Fibroblast of villous mesenchyme (primary cell): ENCODE data around the gene CNN1. TPM values are rescaled to one million over a fixed set of nuclear protein-coding genes. Genes with fewer than 3 reads are reported as not detected.

Experiments used
- DNase-seq: peaks from one replicate; pipeline ENCODE4 v3.0.0-alpha.2; 2010; ENCODE audit warnings: low read depth
- H3K4me3 ChIP-seq: 2 replicates; pipeline ENCODE4 v1.5.1; 2011; ENCODE audit warnings: low read depth, mild to moderate bottlenecking, low read length
- CTCF ChIP-seq: IDR thresholded peaks from 2 replicates; pipeline ENCODE4 v1.5.1; 2012; ENCODE audit warnings: low read depth, mild to moderate bottlenecking, low read length; ENCODE audit not compliant: insufficient read depth
- total RNA-seq: library from RNA; depleted of rRNA; stranded (reverse); fragments of >200 nt; gene quantifications from 2 replicates; pipeline ENCODE4 v1.2.3, GENCODE V29; 2012

Gene CNN1
- total RNA-seq, 1 donor = 61.3 TPM

DNA sequence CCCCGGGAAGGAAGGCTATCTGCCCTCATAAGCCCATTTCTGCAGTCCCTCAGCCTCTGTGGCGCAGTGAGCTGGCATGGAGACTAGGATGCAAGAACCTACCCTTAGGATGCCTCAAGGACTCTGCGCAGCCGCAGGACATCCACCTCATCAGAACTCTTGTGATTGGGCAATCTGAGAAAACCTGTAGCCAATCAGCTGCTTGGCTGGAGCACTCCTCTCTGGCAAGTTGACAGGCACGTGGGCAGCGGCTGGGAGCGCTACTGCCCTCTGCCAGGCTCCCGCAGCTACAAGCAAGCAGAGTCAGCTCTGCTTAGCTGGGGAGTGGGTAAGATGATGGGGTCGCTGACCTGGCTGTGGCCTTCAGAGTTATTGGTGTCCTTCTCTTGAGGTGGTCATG, 8.2 kb upstream of the CNN1 start:
- DNase-seq = peak; percentile 78
- peak; percentile 15 for TF ChIP-seq CTCF
- no peak overlapping the region for H3K4me3 ChIP-seq

GRCh38 chr19:11534538-11534937, 4.1 kb upstream of the CNN1 start:
- DNase-seq = no peak
- TF ChIP-seq CTCF = no peak
- H3K4me3 ChIP-seq = no peak overlapping the region

GRCh38 chr19:11534948-11535347, 3.7 kb upstream of the CNN1 start:
- H3K4me3 ChIP-seq = no peak overlapping the region
- TF ChIP-seq CTCF = no peak
- no peak for DNase-seq

- peak; percentile 95 for TF ChIP-seq CTCF
- DNase-seq = peak; percentile 91
- H3K4me3 ChIP-seq = peak overlapping the region; percentile 48
Observed at GRCh38 chr19:11535792-11536595, 2.7 kb upstream of the CNN1 start.

- DNase-seq = peak; percentile 13
- H3K4me3 ChIP-seq = peak overlapping the region; percentile 47
- no peak for TF ChIP-seq CTCF
Observed at GRCh38 chr19:11539495-11540365, 1.1 kb downstream of the CNN1 start.

GRCh38 chr19:11540645-11541044, 2.0 kb downstream of the CNN1 start:
- DNase-seq = no peak

More at GRCh38 chr19:11540645-11541044, 2.0 kb downstream of the CNN1 start:
- H3K4me3 ChIP-seq = no peak overlapping the region
- TF ChIP-seq CTCF = no peak
